Activated T-cell treated with anti-CD3 and anti-CD28 coated beads for 24 hours (primary cell): ENCODE data around the gene ACTR6.

Experiments
- DNase-seq: peaks from one replicate; pipeline ENCODE4 v3.0.0-alpha.2; 2020; ENCODE audit warnings: low read depth

The ACTR6 gene

GRCh38 chr12:100267603-100268281, 67.1 kb downstream of the ACTR6 start:
- DNase-seq = peak; percentile 8

- DNase-seq = no peak
Measured at GRCh38 chr12:100268835-100269564, 68.4 kb downstream of the ACTR6 start.

DNA sequence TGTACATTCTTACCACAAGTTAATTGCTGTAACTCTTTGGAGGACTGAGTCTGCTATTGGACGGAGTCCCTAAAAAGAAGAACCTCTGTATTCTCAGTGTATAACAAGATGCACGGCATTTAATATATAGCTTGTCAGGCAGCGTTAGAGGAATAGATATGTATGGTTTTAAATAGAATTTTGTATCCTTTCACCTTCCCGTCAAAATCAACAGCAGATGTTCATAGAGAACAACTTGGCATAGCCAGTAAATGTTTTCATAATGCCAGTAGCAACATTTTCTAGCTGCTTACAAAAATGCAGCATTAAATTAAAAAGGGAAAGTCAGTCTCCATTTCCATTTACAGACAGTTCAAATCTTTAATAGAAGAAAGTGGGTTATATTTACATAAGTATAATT, 73.2 kb downstream of the ACTR6 start:
- no peak for DNase-seq
